HCT116 (cell line): ENCODE measurements around the gene TMEM156. TPM values are rescaled to one million over a fixed set of nuclear protein-coding genes. Genes with fewer than 3 reads are reported as not detected.

Experiments
- ATAC-seq: fragments of 200-7000 bp; cut with Tn5 transposase; 2 replicates; pipeline ENCODE4 v1.9.1; 2020; ENCODE audit warnings: mild to moderate bottlenecking, moderate library complexity
- BruUV-seq: library from RNA; stranded (reverse); fragments of 400-500 nt; replicated peaks from 2 replicates; lab custom pipeline; 2021; lab: Mats Ljungman, UMichigan
- CTCF ChIA-PET: fragments of 300-600 bp; sonication (Branson Sonifier 250); formaldehyde crosslinking; loops from one replicate; lab custom pipeline; 2021; ENCODE audit warnings: antibody characterized with exemption; lab: Charles Lee
- POLR2A ChIA-PET: fragments of 300-600, 350-600 bp; sonication (Branson Sonifier 250); formaldehyde crosslinking; loops from one replicate; lab custom pipeline; 2021; ENCODE audit warnings: antibody characterized with exemption; lab: Charles Lee
- RAD21 ChIA-PET, 2 experiments: fragments of 300-600 bp; sonication (Branson Sonifier 250); formaldehyde crosslinking; loops; one replicate each; lab custom pipeline; 2023; ENCODE audit warnings: low total read pairs in 2 of 2; ENCODE audit not compliant: uncharacterized antibody in 2 of 2, unreplicated experiment in 2 of 2, low non-redundant PET in 1 of 2; lab: Charles Lee
- DNase-seq: peaks from one replicate; pipeline ENCODE4 v3.0.0-alpha.2; 2010; ENCODE audit warnings: low read depth, low spot score
- H2AFZ ChIP-seq: fragments of 200-600 bp; shearing (Covaris generic), sonication (generic); 2 replicates; pipeline ENCODE4 v1.6.1; 2017; ENCODE audit warnings: low read depth, mixed run types, mixed read lengths, antibody characterized with exemption, low read length; ENCODE audit not compliant: poor library complexity, severe bottlenecking
- H3K27ac ChIP-seq: 2 replicates; pipeline ENCODE4 v1.5.1; 2012; ENCODE audit warnings: low read depth, low read length
- H3K27me3 ChIP-seq: fragments of 200-600 bp; sonication (generic); 2 replicates; pipeline ENCODE4 v1.6.1; 2016; ENCODE audit warnings: mixed run types, low read length, mixed read lengths; ENCODE audit not compliant: insufficient read depth
- H3K36me3 ChIP-seq, 2 experiments: fragments of 200-500 bp in 1 of 2; fragments of 200-600 bp in 1 of 2; sonication (Bioruptor generic) in 1 of 2; sonication (generic) in 1 of 2; 2 replicates each; pipeline versions ENCODE4 v1.5.1 to v1.6.1; 2014 to 2016; ENCODE audit warnings: low read length in 2 of 2, inconsistent platforms in 1 of 2, mixed read lengths in 1 of 2, mixed run types in 1 of 2; ENCODE audit not compliant: insufficient read depth in 2 of 2, control insufficient read depth in 1 of 2
- H3K4me1 ChIP-seq, 2 experiments: fragments of 200-600 bp in 1 of 2; sonication (generic) in 1 of 2; 2 replicates each; pipeline versions ENCODE4 v1.5.1 to v1.6.1; 2012 to 2017; ENCODE audit warnings: low read length in 2 of 2, inconsistent platforms in 1 of 2, mild to moderate bottlenecking in 1 of 2, mixed read lengths in 1 of 2, mixed run types in 1 of 2, moderate library complexity in 1 of 2; ENCODE audit not compliant: insufficient read depth in 2 of 2, control insufficient read depth in 1 of 2
- H3K4me2 ChIP-seq: fragments of 200-600 bp; sonication (generic); 2 replicates; pipeline ENCODE4 v1.6.1; 2017; ENCODE audit warnings: mixed run types, low read length, mixed read lengths
- H3K4me3 ChIP-seq, 2 experiments: fragments of 200-600 bp in 1 of 2; sonication (generic) in 1 of 2; replicated peaks in 1 of 2; 2 replicates each; pipeline ENCODE4 v1.5.1; 2011 to 2016; ENCODE audit warnings: low read length in 2 of 2, control low read depth in 1 of 2, low read depth in 1 of 2, mild to moderate bottlenecking in 1 of 2, mixed read lengths in 1 of 2, mixed run types in 1 of 2
- H3K79me2 ChIP-seq: fragments of 200-600 bp; sonication (generic); 2 replicates; pipeline ENCODE4 v1.6.1; 2017; ENCODE audit warnings: mild to moderate bottlenecking, mixed run types, low read length, moderate library complexity, mixed read lengths; ENCODE audit not compliant: insufficient read depth
- H3K9ac ChIP-seq: fragments of 200-600 bp; sonication (generic); 2 replicates; pipeline ENCODE4 v1.6.1; 2016; ENCODE audit warnings: low read length, mixed read lengths
- H3K9me2 ChIP-seq: fragments of 200-600 bp; sonication (generic), shearing (Covaris generic); 2 replicates; pipeline ENCODE4 v1.6.1; 2017; ENCODE audit warnings: mixed run types, mild to moderate bottlenecking, moderate library complexity; ENCODE audit not compliant: insufficient read depth
- H3K9me3 ChIP-seq, 2 experiments: fragments of 200-500 bp in 1 of 2; fragments of 200-600 bp in 1 of 2; sonication (Bioruptor generic) in 1 of 2; sonication (generic) in 1 of 2; 2 replicates each; pipeline ENCODE4 v1.6.1; 2014 to 2017; ENCODE audit warnings: low read length in 2 of 2, mixed read lengths in 2 of 2, inconsistent platforms in 1 of 2, low read depth in 1 of 2, mild to moderate bottlenecking in 1 of 2, mixed run types in 1 of 2, moderate library complexity in 1 of 2; ENCODE audit not compliant: control insufficient read depth in 1 of 2, insufficient read depth in 1 of 2
- H4K20me1 ChIP-seq: fragments of 200-600 bp; sonication (generic), shearing (Covaris generic); 2 replicates; pipeline ENCODE4 v1.6.1; 2017; ENCODE audit warnings: mixed run types, mild to moderate bottlenecking, moderate library complexity; ENCODE audit not compliant: insufficient read depth
- ATF3 ChIP-seq: IDR thresholded peaks from 2 replicates; pipeline ENCODE4 v1.6.1; 2012
- CBX3 ChIP-seq: IDR thresholded peaks from 2 replicates; pipeline ENCODE4 v1.6.1; 2012; ENCODE audit warnings: low read depth
- EZH2phosphoT487 ChIP-seq: fragments of 200-600 bp; IDR thresholded peaks from 2 replicates; pipeline ENCODE4 v1.6.1; 2018; ENCODE audit warnings: antibody characterized with exemption, borderline replicate concordance
- JUND ChIP-seq: IDR thresholded peaks from 2 replicates; pipeline ENCODE4 v1.6.1; 2012
- POLR2AphosphoS5 ChIP-seq: IDR thresholded peaks from 2 replicates; pipeline ENCODE4 v1.6.1; 2011; ENCODE audit warnings: mild to moderate bottlenecking, low read depth, low read length, moderate library complexity
- RAD21 ChIP-seq: IDR thresholded peaks from 2 replicates; pipeline ENCODE4 v1.6.1; 2012; ENCODE audit warnings: low read depth, mild to moderate bottlenecking
- SRF ChIP-seq: IDR thresholded peaks from 2 replicates; pipeline ENCODE4 v1.6.1; 2012; ENCODE audit warnings: low read depth
- TCF7L2 ChIP-seq: IDR thresholded peaks from 2 replicates; pipeline ENCODE4 v1.7.0; 2011; ENCODE audit warnings: borderline replicate concordance, inconsistent platforms; ENCODE audit not compliant: insufficient read depth, insufficient read length; ENCODE audit errors: extremely low read depth
- YY1 ChIP-seq: IDR thresholded peaks from 2 replicates; pipeline ENCODE4 v1.6.1; 2011; ENCODE audit warnings: low read length, low read depth, moderate library complexity, mild to moderate bottlenecking; ENCODE audit not compliant: insufficient replicate concordance; ENCODE audit errors: extremely low read depth
- ZFX ChIP-seq: fragments of 450-650 bp; IDR thresholded peaks from 2 replicates; pipeline ENCODE4 v1.6.1; 2017
- ZNF274 ChIP-seq: fragments of 200-500 bp; sonication (Bioruptor generic); IDR thresholded peaks from 2 replicates; pipeline ENCODE4 v1.6.1; 2014; ENCODE audit warnings: mild to moderate bottlenecking, low read depth, low read length, inconsistent platforms
- intact Hi-C: fragments of 100-400 bp; cut with micrococcal nuclease; formaldehyde crosslinking; loops from 2 replicates; pipeline ENCODE4 v1.10.0; 2022
- total RNA-seq: library from RNA; stranded (reverse); gene quantifications from one replicate; pipeline ENCODE4 v1.2.1, GENCODE V29; 2021; ENCODE audit not compliant: unreplicated experiment
- TF ChIP-seq, protein P1 (sequence below): IDR thresholded peaks from 2 replicates; pipeline ENCODE4 v1.6.1; 2012; ENCODE audit warnings: low read depth
- TF ChIP-seq, protein P2 (sequence below): IDR thresholded peaks from 2 replicates; pipeline ENCODE4 v1.6.1; 2012

Gene TMEM156
- total RNA-seq, 1 experiment from 2014 or later = 0.22 TPM

DNA sequence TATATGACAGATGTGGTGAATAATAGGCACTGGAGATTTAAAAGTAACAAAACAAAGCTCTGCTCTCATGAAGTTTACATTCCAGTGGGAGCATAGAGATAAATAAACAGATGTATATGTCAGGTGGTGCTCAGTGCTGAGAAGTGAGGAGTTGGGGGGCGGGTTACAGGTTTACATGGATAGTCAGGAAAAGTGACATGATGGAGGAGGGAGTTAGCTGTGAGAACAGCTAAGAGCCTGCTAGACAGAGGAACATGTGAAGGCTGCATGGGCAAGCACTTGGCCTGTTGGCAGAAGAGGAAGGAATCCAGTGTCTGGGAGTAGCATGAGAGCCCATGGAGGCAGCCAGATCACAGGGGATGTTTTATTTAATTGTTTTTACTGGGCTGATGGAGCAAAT, 10.2 kb upstream of the TMEM156 start:
- no TSS peak for BruUV-seq
- Histone ChIP-seq H3K9ac (no peak overlapping the region), H3K4me3 (no peak overlapping the region), H4K20me1 (no peaks in the 10 kb centered on the region), H3K27ac (no peak overlapping the region), H3K4me2 (no peak overlapping the region), H3K79me2 (no peaks in the 10 kb centered on the region), H3K36me3 (no peaks in the 10 kb centered on the region), H2AFZ (no peak overlapping the region), H3K4me1 (peaks cover 21 to 27% of the 10 kb centered on the region in 2 experiments), H3K9me2 (no peaks in the 10 kb centered on the region), H3K9me3 (no peaks in the 10 kb centered on the region), H3K27me3 (no peaks in the 10 kb centered on the region)
- ATAC-seq (no peak), DNase-seq (no peak)
- TF ChIP-seq YY1 (no peak), ZNF274 (no peak), EZH2phosphoT487 (no peak), SRF (no peak), JUND (no peak), ZFX (no peak), RAD21 (no peak), CBX3 (no peak), ATF3 (no peak), TCF7L2 (no peak), POLR2AphosphoS5 (no peak)
- TF ChIP-seq, protein P1, sequence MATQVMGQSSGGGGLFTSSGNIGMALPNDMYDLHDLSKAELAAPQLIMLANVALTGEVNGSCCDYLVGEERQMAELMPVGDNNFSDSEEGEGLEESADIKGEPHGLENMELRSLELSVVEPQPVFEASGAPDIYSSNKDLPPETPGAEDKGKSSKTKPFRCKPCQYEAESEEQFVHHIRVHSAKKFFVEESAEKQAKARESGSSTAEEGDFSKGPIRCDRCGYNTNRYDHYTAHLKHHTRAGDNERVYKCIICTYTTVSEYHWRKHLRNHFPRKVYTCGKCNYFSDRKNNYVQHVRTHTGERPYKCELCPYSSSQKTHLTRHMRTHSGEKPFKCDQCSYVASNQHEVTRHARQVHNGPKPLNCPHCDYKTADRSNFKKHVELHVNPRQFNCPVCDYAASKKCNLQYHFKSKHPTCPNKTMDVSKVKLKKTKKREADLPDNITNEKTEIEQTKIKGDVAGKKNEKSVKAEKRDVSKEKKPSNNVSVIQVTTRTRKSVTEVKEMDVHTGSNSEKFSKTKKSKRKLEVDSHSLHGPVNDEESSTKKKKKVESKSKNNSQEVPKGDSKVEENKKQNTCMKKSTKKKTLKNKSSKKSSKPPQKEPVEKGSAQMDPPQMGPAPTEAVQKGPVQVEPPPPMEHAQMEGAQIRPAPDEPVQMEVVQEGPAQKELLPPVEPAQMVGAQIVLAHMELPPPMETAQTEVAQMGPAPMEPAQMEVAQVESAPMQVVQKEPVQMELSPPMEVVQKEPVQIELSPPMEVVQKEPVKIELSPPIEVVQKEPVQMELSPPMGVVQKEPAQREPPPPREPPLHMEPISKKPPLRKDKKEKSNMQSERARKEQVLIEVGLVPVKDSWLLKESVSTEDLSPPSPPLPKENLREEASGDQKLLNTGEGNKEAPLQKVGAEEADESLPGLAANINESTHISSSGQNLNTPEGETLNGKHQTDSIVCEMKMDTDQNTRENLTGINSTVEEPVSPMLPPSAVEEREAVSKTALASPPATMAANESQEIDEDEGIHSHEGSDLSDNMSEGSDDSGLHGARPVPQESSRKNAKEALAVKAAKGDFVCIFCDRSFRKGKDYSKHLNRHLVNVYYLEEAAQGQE = no peak
- TF ChIP-seq, protein P2, sequence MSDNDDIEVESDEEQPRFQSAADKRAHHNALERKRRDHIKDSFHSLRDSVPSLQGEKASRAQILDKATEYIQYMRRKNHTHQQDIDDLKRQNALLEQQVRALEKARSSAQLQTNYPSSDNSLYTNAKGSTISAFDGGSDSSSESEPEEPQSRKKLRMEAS = no peak
- RAD21 ChIA-PET = no interaction called here
- CTCF ChIA-PET = no interaction called here
- intact Hi-C loops = no loop called here
- POLR2A ChIA-PET = no interaction called here
